Stimulated activated naive CD4-positive, alpha-beta T cell treated with Interleukin-2 at 50 U/mL for 16 hours (primary cell): Measurements from ENCODE around the gene APLNR.

Experiments used
- DNase-seq: peaks from one replicate; lab custom pipeline; 2025; lab: John Stamatoyannopoulos, UW

APLNR gene

DNA sequence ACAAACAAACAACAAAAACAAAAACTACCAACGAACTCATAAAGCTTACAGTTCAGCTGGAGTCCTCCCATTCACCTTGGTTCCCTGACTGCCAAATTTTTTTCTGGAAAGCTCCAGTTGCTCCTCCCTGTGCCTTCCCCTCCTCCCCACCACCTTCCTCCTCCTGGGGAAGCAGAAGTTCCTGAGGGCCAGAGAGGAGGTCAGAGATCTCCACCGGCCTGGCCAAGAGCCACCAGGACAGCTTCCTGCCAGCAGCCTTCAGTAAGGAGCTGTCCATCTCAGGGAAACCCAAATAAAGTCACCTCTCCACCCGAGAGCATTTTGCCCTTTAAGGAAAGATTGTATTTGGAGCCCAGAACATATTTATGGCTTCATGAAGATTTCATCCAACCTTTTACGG, 20.0 kb downstream of the APLNR start:
- no peak for DNase-seq

DNA sequence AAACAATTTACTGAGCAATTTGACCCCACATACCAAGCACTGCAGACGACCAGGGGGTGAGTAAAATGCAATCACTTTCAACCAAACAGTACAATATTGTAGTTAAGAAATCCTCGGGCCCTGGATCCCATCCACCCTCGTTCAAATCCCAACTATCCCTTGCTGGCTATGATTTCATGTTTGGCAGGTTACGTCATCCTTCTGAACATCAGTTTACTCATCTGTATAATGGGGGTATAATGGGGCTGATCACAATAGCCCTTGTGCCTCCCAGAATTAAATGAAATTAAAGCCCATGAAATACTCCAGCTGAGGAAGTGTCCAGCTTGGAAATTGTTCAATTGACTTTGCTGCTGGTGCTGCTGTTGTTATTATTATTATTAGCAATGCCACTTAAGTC, 20.6 kb downstream of the APLNR start:
- no peak for DNase-seq

DNA sequence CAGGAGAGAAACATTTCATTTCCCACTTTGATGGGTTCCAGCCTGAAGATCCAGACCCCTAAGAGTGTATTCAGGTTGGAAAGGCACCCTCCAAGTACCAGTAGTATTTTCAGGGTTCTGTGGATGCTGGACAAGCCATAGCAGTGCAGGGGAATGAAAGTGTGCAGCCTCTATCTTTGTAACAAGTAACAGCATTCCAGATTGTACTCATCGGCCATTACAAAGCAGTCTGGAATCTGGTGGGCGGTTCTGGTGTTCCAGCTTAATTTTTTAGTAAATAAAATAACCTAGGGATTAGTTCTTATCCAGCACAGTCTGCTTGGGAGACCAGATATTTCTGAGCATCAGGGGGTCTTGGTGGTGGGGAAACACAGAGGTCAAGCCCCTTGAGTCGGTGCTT, 22.6 kb downstream of the APLNR start:
- DNase-seq, result no peak

DNA sequence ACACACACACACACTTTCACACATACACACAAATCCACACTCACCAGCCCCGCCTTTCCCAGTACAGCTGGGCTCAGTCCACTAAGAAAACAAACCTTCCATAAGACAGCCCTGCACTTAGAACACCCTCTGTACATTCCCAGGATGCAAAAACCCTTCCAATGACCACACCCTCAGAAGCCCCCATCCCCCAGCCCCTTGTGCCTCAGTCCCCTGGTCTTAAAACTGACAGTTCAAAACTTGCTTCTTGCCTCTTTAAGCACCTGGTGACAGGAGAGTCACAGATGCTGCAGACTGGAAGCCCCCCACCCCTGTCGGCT, 23.0 kb downstream of the APLNR start:
- no peak for DNase-seq

DNA sequence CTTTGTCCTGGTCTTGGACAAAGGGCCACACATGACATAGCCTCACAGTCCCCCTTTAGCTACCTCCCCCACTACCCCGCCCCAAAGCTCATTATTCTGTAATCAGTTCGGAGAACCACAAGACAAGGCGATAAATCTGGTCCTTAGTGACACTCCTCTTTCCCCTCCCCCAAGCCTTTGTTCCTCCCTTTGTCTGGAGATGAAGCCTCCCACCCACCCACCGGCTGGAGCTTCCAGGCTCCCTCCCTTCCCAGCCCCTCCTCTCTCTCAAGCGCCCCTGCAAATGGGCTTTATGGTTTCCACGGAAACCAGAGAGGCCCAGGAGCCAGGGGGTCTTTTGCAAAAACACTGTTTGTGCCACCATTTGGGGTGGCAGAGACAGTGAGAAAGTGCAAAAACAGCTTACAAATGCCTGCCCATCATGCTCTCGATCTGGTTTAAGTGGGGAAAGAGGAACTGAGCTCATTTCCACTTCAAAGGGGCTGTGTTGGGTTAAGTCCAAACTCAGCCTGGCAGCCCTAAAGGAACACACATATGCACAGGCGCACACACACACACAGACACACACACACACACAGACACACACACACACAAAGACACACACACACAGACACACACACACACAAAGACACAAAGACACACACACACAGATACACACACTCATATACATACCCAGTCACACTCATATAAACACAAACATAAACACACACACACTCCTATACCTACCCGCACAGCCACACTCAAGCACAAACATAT, 23.5 kb downstream of the APLNR start:
- DNase-seq, result no peak

DNA sequence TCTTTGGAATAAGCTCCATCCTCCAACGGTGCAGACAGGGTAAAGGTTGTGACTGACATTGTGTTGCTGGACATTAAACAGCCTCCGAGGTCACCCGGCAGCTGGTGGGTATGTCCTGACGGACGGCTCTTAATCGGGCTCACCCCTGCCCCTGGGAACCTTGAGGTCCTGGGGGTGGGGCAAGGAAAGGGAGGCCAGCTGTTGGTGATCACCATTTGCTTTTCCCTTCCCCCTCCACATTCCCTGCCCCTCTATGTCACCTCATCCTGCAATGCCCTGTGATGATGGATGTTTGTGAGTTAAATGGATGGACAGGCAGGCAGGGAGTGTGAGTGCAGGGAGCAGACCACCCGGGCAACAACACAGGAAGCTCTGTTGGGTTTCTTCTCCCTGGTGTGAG, 26.3 kb downstream of the APLNR start:
- no peak for DNase-seq

DNA sequence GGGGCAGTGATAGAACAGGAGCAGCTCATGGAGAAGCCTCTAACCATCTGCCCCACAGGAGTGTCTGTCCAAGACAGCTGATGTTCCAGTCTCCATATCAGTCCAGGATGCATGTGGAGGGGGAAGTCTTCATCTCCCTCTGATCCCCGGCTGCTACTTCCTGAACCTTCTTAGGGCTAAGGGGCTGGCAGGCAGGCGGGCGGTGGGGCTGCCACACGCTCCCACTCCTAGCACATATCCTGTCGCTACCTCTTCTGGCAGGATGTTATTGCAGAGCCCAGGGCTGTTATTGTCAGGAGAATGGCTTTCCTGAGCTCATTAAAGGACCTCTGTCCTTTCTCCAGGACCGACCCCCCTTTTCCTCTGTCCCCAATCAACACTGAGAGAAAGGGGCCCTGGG, 29.9 kb downstream of the APLNR start:
- DNase-seq, result no peak

DNA sequence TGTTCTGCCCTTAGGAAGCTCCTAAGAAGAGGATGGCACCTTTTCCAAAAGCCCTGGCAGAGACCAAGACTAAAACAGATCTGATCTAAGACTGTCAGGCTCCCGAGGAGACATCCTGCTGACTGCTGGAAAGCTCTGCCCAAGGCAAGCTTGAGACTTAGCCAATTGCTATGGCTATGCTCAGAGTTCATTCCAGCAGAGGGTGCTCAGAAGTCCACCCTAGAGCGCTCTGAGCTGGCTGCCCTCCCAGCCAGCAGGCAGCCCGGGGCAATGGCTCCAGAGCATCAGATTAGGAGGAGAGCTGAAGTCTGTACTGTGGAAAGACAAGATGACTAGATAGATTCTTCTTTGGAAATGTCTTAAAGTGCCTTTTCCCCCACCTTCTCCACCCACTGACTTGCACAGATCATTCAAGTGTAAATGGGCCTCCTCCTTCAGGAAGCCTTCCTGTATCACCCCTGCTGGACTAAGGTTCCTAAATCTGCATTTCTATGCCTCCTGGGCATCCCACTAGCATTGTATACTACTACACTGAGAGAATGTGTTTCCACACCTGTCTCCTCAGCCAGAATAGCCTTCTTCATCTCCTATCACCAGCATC, 31.9 kb downstream of the APLNR start:
- no peak for DNase-seq

DNA sequence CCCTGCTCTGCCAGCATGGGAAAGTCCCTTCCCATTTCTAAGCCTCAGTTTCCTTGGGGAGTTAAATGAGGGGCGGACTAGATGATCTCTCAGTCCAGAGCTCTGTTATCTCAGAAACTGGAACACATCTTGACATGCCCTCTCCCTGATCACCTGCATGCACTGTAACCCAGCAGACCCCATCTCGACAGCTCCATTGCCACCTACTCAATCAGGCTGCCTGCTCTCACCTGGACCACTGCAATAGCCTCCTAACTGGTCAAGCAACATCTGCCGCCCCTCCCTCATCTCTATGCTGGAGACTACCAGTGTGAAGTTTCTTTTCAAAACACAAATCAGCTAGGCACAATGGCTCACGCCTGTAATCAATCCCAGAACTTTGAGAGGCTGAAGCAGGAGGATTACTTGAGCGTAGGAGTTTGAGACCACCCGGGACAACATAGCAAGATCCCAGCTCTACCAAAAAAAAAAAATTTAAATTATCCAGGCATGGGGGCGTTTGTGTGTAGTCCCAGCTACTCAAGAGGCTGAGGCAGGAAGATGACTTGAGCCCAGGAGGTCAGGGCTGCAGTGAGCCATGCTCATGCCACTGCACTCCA, 33.1 kb downstream of the APLNR start:
- no peak for DNase-seq

DNA sequence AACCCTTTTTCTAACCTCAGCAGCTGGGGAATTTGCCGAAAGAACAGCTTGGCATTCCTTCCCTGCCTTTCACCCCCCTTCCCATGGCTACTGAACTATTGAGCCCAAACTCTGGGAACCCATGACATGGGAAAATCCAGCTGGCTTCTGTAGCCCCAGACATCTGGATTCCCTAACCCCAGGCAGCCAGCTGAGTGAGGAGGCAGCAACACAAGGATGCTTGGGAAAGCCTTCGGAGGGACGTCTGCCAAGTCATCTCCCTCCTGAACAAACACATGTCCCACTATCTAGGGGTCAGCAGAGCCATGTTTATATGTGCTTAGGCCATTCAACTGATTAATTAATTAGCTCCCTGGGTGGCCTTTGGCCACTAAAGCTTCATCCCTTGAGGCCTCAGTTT, 33.7 kb downstream of the APLNR start:
- no peak for DNase-seq

DNA sequence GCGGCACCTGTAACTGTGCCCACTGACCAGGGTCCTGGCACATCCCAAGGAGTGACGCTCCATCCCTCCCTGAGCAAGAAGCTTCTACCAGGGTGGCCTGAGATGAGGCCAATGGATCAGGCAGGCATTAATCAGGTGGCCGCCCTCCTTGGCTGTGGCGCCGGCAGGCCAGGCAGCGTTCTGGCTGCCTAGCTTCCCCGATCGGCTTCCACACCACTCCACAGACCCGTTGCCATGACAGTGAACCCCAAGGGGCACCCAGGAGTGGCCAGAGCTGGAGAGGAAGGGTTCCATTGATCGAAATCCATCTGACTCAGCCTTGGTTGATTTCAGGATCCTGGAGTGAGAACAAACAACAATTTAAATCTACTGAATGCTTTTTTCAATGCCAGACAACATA, 34.8 kb downstream of the APLNR start:
- no peak for DNase-seq

DNA sequence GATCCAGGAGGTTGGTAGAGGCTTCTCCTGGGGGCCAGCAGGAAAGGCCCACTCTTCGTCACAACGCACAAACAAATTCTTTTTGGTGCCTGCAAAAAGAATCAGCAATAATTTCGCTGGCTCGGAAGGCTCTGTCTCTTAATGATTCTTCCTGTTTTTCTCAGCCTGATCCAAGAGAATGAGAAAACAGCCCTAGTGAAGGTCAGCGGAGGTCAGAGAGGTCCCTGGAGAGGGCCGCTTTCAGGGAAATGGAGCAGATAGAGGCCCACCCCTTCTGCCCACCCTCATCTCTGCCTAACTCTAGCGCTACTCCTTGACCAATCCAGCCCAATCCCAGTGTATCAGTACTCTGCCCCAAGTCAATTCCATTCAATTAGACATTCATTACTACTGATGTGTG, 36.1 kb downstream of the APLNR start:
- DNase-seq, result no peak

DNA sequence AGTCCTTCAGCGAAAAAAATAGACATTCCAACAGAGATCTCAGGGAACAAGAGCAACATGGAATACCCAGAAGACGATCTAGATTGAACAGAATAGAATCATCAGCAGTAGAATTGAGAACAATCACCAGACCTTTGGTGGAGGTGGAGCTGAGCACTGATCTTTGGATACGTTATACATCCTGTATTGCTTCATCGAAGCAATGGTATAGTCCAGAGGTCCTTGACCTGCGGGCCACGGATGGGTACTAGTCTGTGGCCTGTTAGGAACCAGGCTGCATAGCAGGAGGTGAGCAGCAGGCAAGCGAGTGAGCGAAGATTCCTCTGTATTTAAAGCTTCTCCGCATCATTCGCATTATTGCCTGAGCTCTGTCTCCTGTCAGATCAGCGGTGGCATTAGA, 37.7 kb downstream of the APLNR start:
- DNase-seq, result no peak

DNA sequence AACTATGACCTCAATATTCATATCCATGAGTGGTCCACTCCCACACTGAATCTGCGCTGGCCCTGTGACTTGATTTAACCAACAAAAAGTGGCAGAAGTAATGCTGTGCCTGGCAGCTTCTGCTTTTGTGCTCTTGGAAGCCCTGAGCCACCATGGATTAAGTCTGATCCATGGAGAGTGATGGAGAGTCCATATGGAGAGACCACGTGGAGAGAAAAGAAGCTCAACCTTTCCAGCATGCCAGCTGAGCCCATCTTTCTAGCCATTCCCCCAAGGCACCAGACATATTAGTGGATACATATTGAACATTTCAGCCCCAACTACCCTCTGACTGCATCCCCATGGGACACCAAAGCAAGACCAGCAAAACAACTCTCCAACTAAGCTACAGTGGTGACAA, 39.3 kb downstream of the APLNR start:
- DNase-seq, result no peak

DNA sequence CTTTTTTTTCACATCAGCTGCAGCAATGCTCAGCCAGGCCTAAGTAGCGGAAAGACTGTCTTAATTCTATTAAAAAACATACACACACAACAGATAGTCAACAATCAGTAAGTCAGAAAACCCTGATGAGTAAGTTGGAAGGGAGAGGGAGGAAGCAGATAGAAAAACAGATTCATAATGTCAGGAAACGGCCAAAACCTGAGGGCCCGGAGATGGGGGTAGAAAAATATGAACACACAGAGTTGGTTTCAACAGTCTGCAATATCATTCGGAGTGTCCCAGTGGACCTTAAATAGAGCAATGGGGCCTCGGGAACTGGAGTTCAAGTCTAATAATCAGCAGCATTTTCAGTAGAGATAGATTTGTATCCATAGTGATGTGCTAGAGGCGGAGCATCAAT, 40.5 kb downstream of the APLNR start:
- DNase-seq, result no peak

DNA sequence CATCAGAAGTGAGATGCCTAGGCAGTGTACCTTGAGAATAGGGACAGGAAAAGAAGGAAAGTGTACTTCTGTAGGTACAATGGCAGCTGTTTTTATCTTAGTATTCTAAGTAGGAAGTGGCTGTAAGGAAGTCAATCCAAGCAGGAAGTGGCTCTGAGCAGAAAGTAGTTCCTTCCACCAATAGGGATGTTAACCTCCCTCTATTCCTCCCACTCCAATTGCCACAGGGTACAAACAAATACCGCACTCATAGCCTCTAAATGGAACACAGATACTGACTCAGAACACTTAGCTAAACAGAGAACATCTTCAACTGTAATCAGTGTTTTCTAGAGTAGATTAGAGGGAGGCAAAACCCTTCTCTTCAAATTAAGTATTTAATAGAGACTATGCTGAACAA, 44.7 kb downstream of the APLNR start:
- no peak for DNase-seq

DNA sequence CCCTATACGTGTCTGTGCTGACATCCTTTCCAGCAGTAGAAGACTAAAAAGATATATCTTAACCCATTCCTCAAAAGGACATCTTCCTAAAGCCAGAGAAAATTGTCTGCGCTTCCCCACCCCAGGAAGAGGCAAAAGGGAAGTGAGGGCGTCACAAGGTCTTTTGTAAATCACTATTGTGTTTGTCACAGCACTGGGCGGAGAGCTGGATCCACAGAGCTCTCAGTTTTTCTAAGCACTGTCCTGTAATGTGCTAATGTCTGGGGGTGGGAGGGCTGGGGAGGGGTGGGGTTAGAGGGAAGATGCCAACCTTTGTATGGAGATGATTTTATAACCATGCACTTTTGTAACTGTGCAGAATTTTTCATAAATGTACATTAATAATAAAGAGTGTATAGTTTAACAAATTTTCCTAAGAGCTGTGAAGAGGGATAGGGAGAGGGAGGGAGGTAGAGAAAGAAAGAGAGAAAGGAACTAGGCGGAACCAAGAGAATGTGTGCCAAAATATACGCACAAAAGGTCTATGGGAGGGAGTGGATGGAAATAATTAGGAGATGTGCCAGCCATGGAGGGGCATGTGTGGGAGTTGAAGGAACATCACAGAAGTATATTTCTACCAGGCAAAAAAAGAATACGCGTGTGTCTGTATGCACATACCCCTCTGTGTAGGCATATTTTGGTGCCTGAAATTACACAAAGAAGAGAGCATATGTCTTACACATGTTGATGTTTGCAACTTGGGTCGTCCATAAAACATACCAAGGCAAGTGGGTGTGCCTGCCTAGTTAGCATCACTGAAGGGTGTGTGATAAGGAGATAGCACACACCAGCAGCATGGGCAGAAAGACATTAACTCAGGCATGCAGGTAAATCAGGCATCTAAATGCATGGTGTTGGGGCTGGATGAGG, 45.5 kb downstream of the APLNR start:
- DNase-seq, result no peak

DNA sequence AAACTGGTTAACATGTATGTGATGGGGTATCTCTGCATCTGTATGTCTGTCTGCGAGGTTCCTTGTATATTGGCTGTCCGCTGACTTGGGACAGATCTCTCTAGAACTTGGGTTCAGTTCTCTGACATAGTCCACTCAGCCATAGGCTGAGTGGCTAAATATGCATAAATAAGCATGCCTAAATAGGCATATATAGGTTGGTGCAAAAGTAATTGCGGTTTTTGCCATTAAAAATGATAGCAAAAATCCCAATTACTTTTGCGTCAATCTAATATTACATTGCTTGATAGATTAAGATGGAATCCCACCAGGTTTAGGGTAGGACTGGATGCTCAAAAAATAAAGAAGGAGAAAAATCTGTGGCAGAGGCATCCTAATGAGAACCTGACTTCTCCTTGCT, 46.5 kb downstream of the APLNR start:
- no peak for DNase-seq
